SH-SY5Y (cell line): ENCODE data around the gene GALNT12.

Experiments
- GATA2 ChIP-seq: IDR thresholded peaks from 2 replicates; pipeline ENCODE4 v1.6.1; 2011; ENCODE audit warnings: mild to moderate bottlenecking, low read depth, low read length
- GATA3 ChIP-seq: IDR thresholded peaks from 2 replicates; pipeline ENCODE4 v1.6.1; 2011; ENCODE audit warnings: low read depth, mild to moderate bottlenecking, low read length, moderate library complexity

DNA sequence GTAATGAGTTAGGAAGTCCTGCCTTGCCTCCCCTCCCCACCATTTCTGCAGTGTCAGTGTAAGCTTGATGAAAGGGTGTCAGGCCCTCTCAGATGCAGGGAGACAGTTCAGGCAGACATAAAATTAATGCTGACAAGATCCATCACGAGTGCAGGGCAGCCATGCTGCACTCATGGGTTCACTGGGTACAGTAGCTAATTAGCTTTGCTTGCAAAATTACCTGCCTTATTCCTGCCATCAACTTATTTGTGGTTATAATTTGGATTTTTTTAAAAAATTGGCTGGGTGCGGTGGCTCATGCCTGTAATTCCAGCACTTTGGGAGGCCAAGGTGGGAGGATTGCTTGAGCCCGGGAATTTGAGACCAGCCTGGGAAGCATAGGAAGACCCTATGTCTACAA, 17.9 kb downstream of the GALNT12 start:
- TF ChIP-seq GATA3: no peak
- no peak for TF ChIP-seq GATA2
